Hepatocyte (in vitro differentiated cells): ENCODE data around the gene LHFPL2.

ENCODE experiments used
- EZH2 ChIP-seq: fragments of 200-600 bp; sonication (generic); IDR thresholded peaks from 2 replicates; pipeline ENCODE4 v1.6.1; 2016; ENCODE audit warnings: antibody characterized with exemption, mild to moderate bottlenecking, borderline replicate concordance
- TF ChIP-seq, protein P1 (sequence below): fragments of 200-600 bp; sonication (generic); IDR thresholded peaks from 2 replicates; pipeline ENCODE4 v1.5.1; 2016; ENCODE audit warnings: antibody characterized with exemption, mild to moderate bottlenecking; ENCODE audit not compliant: poor library complexity

DNA sequence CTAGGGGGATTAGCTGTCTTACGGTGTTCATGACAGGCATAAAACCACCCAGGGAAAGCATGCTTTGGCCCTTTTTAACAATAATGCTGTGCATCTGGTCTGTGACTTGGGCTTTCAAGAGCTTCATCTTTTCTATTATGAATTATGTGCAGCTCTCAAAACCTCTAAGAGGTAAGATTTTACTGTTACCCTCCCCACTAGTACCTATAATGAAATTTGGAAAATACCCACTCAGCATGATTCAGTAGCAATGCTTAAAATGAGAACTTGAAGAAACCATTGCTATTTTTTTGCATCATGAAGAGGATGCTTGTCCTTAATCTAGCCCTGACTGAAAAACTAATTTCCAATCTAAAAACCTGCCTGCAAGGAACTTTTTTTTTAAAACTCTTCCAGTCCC lies 5.8 kb upstream of the LHFPL2 start:
- TF ChIP-seq, protein P1, sequence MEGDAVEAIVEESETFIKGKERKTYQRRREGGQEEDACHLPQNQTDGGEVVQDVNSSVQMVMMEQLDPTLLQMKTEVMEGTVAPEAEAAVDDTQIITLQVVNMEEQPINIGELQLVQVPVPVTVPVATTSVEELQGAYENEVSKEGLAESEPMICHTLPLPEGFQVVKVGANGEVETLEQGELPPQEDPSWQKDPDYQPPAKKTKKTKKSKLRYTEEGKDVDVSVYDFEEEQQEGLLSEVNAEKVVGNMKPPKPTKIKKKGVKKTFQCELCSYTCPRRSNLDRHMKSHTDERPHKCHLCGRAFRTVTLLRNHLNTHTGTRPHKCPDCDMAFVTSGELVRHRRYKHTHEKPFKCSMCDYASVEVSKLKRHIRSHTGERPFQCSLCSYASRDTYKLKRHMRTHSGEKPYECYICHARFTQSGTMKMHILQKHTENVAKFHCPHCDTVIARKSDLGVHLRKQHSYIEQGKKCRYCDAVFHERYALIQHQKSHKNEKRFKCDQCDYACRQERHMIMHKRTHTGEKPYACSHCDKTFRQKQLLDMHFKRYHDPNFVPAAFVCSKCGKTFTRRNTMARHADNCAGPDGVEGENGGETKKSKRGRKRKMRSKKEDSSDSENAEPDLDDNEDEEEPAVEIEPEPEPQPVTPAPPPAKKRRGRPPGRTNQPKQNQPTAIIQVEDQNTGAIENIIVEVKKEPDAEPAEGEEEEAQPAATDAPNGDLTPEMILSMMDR = no peak
- TF ChIP-seq EZH2 = no peak
